Activated CD8-positive, alpha-beta memory T cell treated with anti-CD3 and anti-CD28 coated beads, Interleukin-2, amount 50 U/mL, for 1 hour (primary cell): ENCODE measurements around the gene VPS51.
"Not testable (repeated sequence)": the region's sequence is repeated elsewhere in the genome, so short reads cannot be mapped to it uniquely, and the experiment has no call there.

Experiments
- DNase-seq: peaks from one replicate; pipeline ENCODE4 v3.0.0-alpha.2; 2020; ENCODE audit errors: extremely low read depth

Gene VPS51

GRCh38 chr11:65118891-65119669 lies 23.1 kb downstream of the VPS51 start:
- not testable (repeated sequence) for DNase-seq

- DNase-seq, result no peak
Observed at GRCh38 chr11:65119670-65119995, 23.6 kb downstream of the VPS51 start.

GRCh38 chr11:65120831-65121230 lies 24.8 kb downstream of the VPS51 start:
- no peak for DNase-seq

- no peak for DNase-seq
Observed at GRCh38 chr11:65121447-65121864, 25.4 kb downstream of the VPS51 start.

GRCh38 chr11:65121865-65122696 lies 26.1 kb downstream of the VPS51 start, which contains the start of the genes FAU and MRPL49:
TSS of gene FAU (minus strand) at chr11:65122134. CDS start at chr11:65121813, 321 bp downstream.
TSS of gene MRPL49 (plus strand) at chr11:65122321. CDS start at chr11:65122347, 26 bp downstream.
- peak; percentile 96 for DNase-seq

- no peak for DNase-seq
Observed at GRCh38 chr11:65124480-65125196, 28.6 kb downstream of the VPS51 start.

GRCh38 chr11:65125197-65126056 lies 29.4 kb downstream of the VPS51 start:
- DNase-seq, result no peak

GRCh38 chr11:65126624-65127274 lies 30.7 kb downstream of the VPS51 start:
- DNase-seq, result no peak

GRCh38 chr11:65127473-65128181 lies 31.6 kb downstream of the VPS51 start:
- DNase-seq, result no peak

GRCh38 chr11:65128182-65129145 lies 32.5 kb downstream of the VPS51 start:
- no peak for DNase-seq

- DNase-seq, result no peak
Observed at GRCh38 chr11:65129649-65130441, 33.8 kb downstream of the VPS51 start.

- no peak for DNase-seq
Observed at GRCh38 chr11:65130631-65131416, 34.8 kb downstream of the VPS51 start.

GRCh38 chr11:65131417-65131776 lies 35.4 kb downstream of the VPS51 start:
- DNase-seq, result no peak

GRCh38 chr11:65131895-65132237 lies 35.9 kb downstream of the VPS51 start:
- no peak for DNase-seq

GRCh38 chr11:65132238-65132987 lies 36.4 kb downstream of the VPS51 start:
- no peak for DNase-seq

GRCh38 chr11:65132988-65133700 lies 37.1 kb downstream of the VPS51 start:
- no peak for DNase-seq
